IPS-15b (cell line): ENCODE data around the gene KCNQ4.

Experiments
- H3K27me3 ChIP-seq: one replicate; pipeline ENCODE4 v1.6.1; 2013; ENCODE audit warnings: low read length; ENCODE audit not compliant: control insufficient read depth, insufficient read depth
- H3K36me3 ChIP-seq: one replicate; pipeline ENCODE4 v1.6.1; 2013; ENCODE audit warnings: low read length; ENCODE audit not compliant: control insufficient read depth, insufficient read depth
- H3K4me1 ChIP-seq: one replicate; pipeline ENCODE4 v1.6.1; 2013; ENCODE audit warnings: mild to moderate bottlenecking, low read length; ENCODE audit not compliant: control insufficient read depth, insufficient read depth
- H3K4me3 ChIP-seq: one replicate; pipeline ENCODE4 v1.5.1; 2013; ENCODE audit warnings: low read depth, low read length
- H3K9ac ChIP-seq: one replicate; pipeline ENCODE4 v1.6.1; 2013; ENCODE audit warnings: low read depth, mild to moderate bottlenecking, low read length
- H3K9me3 ChIP-seq: one replicate; pipeline ENCODE4 v1.6.1; 2013; ENCODE audit warnings: mild to moderate bottlenecking, low read length; ENCODE audit not compliant: control insufficient read depth, insufficient read depth

KCNQ4 gene

GRCh38 chr1:40853885-40854170, 70.2 kb downstream of the KCNQ4 start:
- Histone ChIP-seq H3K9ac (no peak overlapping the region), H3K4me1 (no peaks in the 10 kb centered on the region), H3K27me3 (peaks cover 4% of the 10 kb centered on the region), H3K9me3 (no peaks in the 10 kb centered on the region), H3K4me3 (no peak overlapping the region), H3K36me3 (no peaks in the 10 kb centered on the region)

GRCh38 chr1:40855513-40855912, 71.9 kb downstream of the KCNQ4 start:
- H3K4me3 ChIP-seq = no peak overlapping the region
- H3K27me3 ChIP-seq = peaks cover 19% of the 10 kb centered on the region
- no peaks in the 10 kb centered on the region for H3K4me1 ChIP-seq
- no peaks in the 10 kb centered on the region for H3K36me3 ChIP-seq
- no peaks in the 10 kb centered on the region for H3K9me3 ChIP-seq
- no peak overlapping the region for H3K9ac ChIP-seq

GRCh38 chr1:40856116-40856515, 72.5 kb downstream of the KCNQ4 start:
- Histone ChIP-seq H3K4me1 (no peaks in the 10 kb centered on the region), H3K27me3 (peaks cover 25% of the 10 kb centered on the region), H3K9me3 (no peaks in the 10 kb centered on the region), H3K4me3 (no peak overlapping the region), H3K9ac (no peak overlapping the region), H3K36me3 (no peaks in the 10 kb centered on the region)

GRCh38 chr1:40856656-40857302, 73.2 kb downstream of the KCNQ4 start:
- Histone ChIP-seq H3K27me3 (peaks cover 27% of the 10 kb centered on the region), H3K4me3 (no peak overlapping the region), H3K9me3 (no peaks in the 10 kb centered on the region), H3K4me1 (no peaks in the 10 kb centered on the region), H3K9ac (no peak overlapping the region), H3K36me3 (no peaks in the 10 kb centered on the region)

GRCh38 chr1:40857737-40858136, 74.2 kb downstream of the KCNQ4 start:
- no peak overlapping the region for H3K4me3 ChIP-seq
- H3K9ac ChIP-seq = no peak overlapping the region
- no peaks in the 10 kb centered on the region for H3K9me3 ChIP-seq
- H3K27me3 ChIP-seq = peaks cover 27% of the 10 kb centered on the region
- H3K4me1 ChIP-seq = peaks cover 2% of the 10 kb centered on the region
- no peaks in the 10 kb centered on the region for H3K36me3 ChIP-seq

GRCh38 chr1:40858856-40859416, 75.3 kb downstream of the KCNQ4 start:
- H3K36me3 ChIP-seq = no peaks in the 10 kb centered on the region
- no peak overlapping the region for H3K4me3 ChIP-seq
- H3K27me3 ChIP-seq = peaks cover 27% of the 10 kb centered on the region
- H3K9me3 ChIP-seq = no peaks in the 10 kb centered on the region
- peaks cover 3% of the 10 kb centered on the region for H3K4me1 ChIP-seq
- no peak overlapping the region for H3K9ac ChIP-seq

- Histone ChIP-seq H3K4me1 (peaks cover 3% of the 10 kb centered on the region), H3K4me3 (peak overlapping the region; percentile 58), H3K9me3 (no peaks in the 10 kb centered on the region), H3K9ac (peak overlapping the region; percentile 47), H3K27me3 (peaks cover 27% of the 10 kb centered on the region), H3K36me3 (no peaks in the 10 kb centered on the region)
These were observed 77.2 kb downstream of the KCNQ4 start for GRCh38 chr1:40860706-40861223.

GRCh38 chr1:40861224-40862003, 77.8 kb downstream of the KCNQ4 start:
- Histone ChIP-seq H3K36me3 (no peaks in the 10 kb centered on the region), H3K9me3 (no peaks in the 10 kb centered on the region), H3K4me3 (peak overlapping the region; percentile 58), H3K4me1 (peaks cover 3% of the 10 kb centered on the region), H3K9ac (peak overlapping the region; percentile 47), H3K27me3 (peaks cover 27% of the 10 kb centered on the region)

GRCh38 chr1:40862008-40862863, 78.6 kb downstream of the KCNQ4 start, which contains the start of gene CITED4:
Gene CITED4, minus strand, starts transcription at chr1:40862363. Its CDS starts 236 bp downstream, at chr1:40862127.
- peak within 1 kb of the TSS; percentile 58 for H3K4me3 ChIP-seq

GRCh38 chr1:40868051-40868723, 84.6 kb downstream of the KCNQ4 start:
- H3K4me3 ChIP-seq = no peak overlapping the region
- no peaks in the 10 kb centered on the region for H3K36me3 ChIP-seq
- no peaks in the 10 kb centered on the region for H3K9me3 ChIP-seq
- H3K4me1 ChIP-seq = no peaks in the 10 kb centered on the region
- H3K9ac ChIP-seq = no peak overlapping the region
- H3K27me3 ChIP-seq = no peaks in the 10 kb centered on the region

More at GRCh38 chr1:40862008-40862863, 78.6 kb downstream of the KCNQ4 start, which contains the start of gene CITED4:
- Histone ChIP-seq H3K36me3 (no peaks in the 10 kb centered on the region), H3K9ac (peak within 1 kb of the TSS; percentile 47), H3K9me3 (no peaks in the 10 kb centered on the region), H3K4me1 (peaks cover 3% of the 10 kb centered on the region), H3K27me3 (peaks cover 27% of the 10 kb centered on the region)
